Umbilical cord (tissue), 2 donors: ENCODE data around the gene OR2M4. TPM values are rescaled to one million over a fixed set of nuclear protein-coding genes. Genes with fewer than 3 reads are reported as not detected.
"Not testable (repeated sequence)": the region's sequence is repeated elsewhere in the genome, so short reads cannot be mapped to it uniquely, and the experiment has no call there.

Experiments used
- DNase-seq: peaks from one replicate; pipeline ENCODE4 v3.0.0-alpha.2; 2015; ENCODE audit warnings: low spot score
- total RNA-seq: library from RNA; depleted of rRNA; stranded (reverse); fragments of >200 nt; gene quantifications from one replicate; pipeline ENCODE4 v1.2.3, GENCODE V29; 2014; ENCODE audit warnings: low replicate concordance; ENCODE audit not compliant: insufficient read depth

OR2M4 gene
- total RNA-seq: 5.5 TPM

DNA sequence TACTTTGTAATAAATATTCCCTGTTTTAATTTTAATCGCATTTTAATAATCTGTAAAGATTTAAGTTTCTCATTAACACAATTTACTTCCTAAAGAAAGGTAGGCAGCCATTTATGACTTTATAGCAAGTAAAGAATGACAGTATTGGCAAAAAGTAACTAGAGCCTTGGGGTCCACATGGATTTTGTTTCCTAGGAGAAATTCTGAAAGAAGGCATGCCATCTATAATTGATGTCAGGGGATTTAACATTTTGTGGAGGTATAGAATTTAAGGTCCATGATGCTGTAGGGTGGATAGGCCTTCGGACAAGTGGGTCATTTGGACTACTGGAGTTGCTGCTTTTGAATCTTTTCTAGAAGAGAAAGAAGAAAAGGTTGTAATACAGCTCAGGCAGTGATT, at the start of gene OR2M4:
TSS of gene OR2M4 (plus strand) at position 301 of the 400 bp plus-strand sequence. CDS start 7,512 bp downstream, outside the sequence.
- DNase-seq: no peak

- DNase-seq: no peak
Observed at GRCh38 chr1:248183996-248184395, 47.2 kb upstream of the OR2M4 start.

DNA sequence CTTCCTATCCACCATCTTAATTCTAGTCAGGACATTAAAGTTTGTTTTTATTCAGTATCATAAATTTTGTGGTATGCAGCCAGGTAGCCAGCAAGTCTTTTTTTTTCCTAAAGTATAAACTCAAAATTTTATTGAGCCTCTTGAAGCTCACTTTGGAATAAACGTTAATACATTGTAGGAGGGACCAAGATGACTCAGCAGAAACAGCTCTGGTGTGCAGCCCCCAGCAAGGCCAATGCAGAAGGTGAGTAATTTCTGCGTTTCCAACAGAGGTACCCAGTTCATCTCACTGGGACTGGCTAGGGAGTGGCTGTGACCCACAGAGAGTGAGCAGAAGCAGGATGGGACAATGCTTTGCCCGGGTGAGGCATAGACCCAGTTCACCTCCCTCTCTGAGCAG, 43.9 kb upstream of the OR2M4 start:
- DNase-seq: no peak

DNA sequence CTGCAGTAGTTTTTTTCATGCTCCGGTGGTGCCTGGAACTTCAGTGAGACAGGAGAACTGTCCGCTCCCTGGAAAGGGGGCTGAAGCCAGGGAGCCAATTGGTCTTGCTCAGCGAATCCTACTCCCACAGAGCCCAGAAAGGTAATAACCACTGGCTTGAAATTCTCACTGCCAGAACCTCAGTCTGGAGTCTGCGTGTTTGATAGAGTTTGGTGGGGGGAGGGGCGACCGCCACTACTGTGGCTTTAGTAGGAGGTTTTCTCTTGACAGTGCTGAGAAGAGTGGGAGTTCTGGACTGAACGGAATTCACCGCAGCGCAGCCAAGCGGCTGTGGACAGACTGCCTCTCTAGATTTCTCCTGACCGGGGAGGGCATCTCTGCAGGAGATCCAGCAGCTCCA, 42.2 kb upstream of the OR2M4 start:
- no peak for DNase-seq

- DNase-seq: no peak
Observed at GRCh38 chr1:248194117-248194516, 37.1 kb upstream of the OR2M4 start.

DNA sequence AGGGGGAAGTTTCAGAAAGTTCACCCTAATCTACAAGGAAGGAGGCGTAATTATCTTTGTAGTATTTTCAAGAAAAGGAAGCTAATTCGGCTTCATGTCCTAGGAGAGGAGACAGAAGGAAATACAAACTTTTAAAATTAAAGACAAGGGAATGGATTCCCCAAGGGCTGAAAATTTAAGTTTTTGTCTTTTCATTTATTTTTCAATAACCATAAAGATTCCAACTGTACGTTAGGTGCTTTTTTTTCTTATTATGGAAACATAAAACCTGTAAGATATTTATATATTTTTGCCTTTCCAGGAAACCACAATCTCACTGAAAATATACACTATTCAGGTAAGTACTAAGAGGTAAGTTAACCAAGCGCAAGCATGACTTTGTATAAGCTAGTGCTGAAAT, 34.3 kb upstream of the OR2M4 start, which contains the start of gene OR2M3:
TSS of gene OR2M3 (plus strand) at position 301 of the 400 bp plus-strand sequence. CDS start 5,803 bp downstream, outside the sequence.
- DNase-seq: no peak

- DNase-seq: no peak
Observed at GRCh38 chr1:248215880-248216279, 15.3 kb upstream of the OR2M4 start.

- no peak for DNase-seq
Observed at GRCh38 chr1:248225537-248225936, 5.7 kb upstream of the OR2M4 start.

DNA sequence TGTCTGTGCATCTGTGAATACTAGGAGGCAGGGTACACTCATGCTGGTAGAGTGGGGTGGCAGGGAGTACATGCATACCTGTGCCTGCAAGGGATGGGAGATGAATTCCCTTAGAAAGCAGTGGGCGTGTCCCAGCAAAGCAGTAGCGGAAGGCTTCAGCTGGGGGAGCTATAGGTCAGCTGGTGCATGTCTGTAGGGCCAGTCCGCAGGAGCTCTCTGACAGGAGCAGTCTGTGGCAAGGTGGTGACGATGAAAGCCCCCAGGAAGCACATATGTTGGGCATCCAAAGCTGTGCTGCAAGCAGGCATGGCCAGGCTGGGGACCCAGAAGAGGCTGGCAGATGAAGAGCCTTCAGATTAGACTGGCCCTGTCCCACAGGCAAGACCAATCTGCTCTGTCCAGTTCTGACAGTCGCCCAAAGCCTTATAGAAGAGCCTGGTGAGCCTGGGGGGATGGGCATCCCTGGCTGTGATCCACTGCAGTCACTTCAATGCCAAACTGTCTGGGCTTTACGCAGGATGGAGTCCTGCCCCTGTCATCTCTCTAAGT, 1.8 kb upstream of the OR2M4 start:
- no peak for DNase-seq

DNA sequence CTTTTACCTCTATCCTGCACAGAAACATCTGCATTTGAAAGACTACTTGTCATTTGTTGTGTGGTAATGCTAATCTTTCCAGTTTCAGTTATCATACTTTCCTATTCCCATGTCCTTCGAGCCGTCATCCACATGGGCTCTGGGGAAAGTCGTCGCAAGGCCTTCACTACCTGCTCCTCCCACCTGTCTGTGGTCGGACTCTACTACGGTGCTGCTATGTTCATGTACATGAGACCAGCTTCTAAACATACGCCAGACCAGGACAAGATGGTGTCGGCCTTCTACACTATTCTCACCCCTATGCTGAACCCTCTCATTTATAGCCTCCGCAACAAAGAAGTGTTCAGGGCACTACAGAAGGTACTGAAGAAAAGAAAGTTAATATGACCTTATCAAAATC, 8.3 kb downstream of the OR2M4 start:
- no peak for DNase-seq

DNA sequence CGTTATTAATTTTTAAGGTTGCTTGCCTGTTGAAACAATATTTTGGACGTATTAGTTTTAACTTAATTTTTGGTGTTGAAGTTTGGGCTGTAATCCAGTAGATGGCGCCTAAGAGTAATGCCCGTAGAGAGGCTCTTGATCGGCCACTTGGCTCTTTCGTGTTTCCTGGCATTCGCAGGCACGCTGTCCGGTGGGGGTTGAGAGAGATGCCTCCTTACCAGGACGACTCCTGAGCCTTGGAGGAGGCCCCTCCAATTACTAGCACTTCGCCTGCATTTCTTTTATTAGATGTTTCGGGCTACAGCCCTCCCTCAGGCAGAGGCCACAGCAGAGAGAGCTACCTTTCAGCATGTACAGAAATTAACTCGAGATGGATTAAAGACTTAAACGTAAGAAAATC, 12.0 kb downstream of the OR2M4 start:
- no peak for DNase-seq

GRCh38 chr1:248259309-248259708, 28.1 kb downstream of the OR2M4 start:
- DNase-seq: not testable (repeated sequence)

DNA sequence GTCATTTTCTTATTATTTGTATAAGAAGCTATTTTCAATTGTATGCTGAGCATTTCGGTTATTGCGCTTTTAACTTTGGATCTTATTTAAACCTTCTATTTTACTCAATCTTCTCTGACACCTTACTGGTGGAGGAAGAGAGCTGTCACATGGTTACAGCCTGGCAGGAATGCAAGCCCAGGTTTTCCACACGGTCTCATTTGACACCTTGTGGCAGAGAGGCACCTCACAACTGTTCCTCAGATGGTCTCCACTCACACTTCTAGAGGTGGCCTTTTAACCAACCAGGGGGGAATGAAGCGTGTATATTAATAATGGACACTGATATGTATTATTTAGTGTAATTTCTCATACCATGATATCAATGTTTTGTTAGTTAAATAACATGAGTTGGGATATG, 37.0 kb downstream of the OR2M4 start:
- no peak for DNase-seq

GRCh38 chr1:248273225-248273624, 42.0 kb downstream of the OR2M4 start:
- DNase-seq: not testable (repeated sequence)

DNA sequence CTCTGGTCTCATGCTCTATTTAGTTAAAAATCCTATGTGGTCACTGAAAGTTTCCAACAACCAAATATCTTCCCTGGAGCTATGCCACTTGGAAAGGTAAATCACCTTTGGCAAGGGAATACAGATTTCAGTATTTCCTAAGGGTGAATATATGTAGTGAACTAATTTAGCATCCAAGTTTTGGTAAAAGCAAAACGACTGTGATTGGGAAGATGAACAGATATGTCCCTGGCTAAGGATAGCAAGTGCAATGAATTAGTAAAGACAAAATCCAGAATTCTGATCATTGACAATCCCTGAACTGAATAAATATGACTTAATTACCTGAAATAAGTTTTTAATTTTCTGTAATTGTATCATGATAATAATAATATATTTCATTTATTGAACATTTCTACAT, 46.7 kb downstream of the OR2M4 start, which contains the start of gene OR2T33:
TSS of gene OR2T33 (minus strand) at position 101 of the 400 bp plus-strand sequence. CDS start 4,162 bp downstream, outside the sequence.
- DNase-seq: no peak

- DNase-seq: no peak
Observed at GRCh38 chr1:248288391-248288790, 57.2 kb downstream of the OR2M4 start.

Other genes starting within 250 kb of the OR2M4 start
- 3.4 TPM for gene OR2L5, start 217.8 kb upstream of the OR2M4 start, total RNA-seq
- gene OR2L2, start 201.3 kb upstream of the OR2M4 start, total RNA-seq: 8.9 TPM
- 3.6 TPM for gene OR2L3, start 184.6 kb upstream of the OR2M4 start, total RNA-seq
- gene OR2L13, start 136.2 kb upstream of the OR2M4 start, total RNA-seq: 3.1 TPM
- gene OR2M5, start 86.3 kb upstream of the OR2M4 start, total RNA-seq: 3.6 TPM
- 4.8 TPM for gene OR2M2, start 56.6 kb upstream of the OR2M4 start, total RNA-seq
- gene OR2M3, start 34.2 kb upstream of the OR2M4 start, total RNA-seq: 1.2 TPM
- gene OR2T33, start 46.6 kb downstream of the OR2M4 start, total RNA-seq: 2.6 TPM
- gene OR2T12, start 72.0 kb downstream of the OR2M4 start, total RNA-seq: 6.7 TPM
- gene OR2M7, start 93.2 kb downstream of the OR2M4 start, total RNA-seq: 3.4 TPM
- not detected for gene OR14C36, start 117.4 kb downstream of the OR2M4 start, total RNA-seq
- gene OR2T4, start 130.2 kb downstream of the OR2M4 start, total RNA-seq: not detected
- 1.9 TPM for gene OR2T6, start 144.3 kb downstream of the OR2M4 start, total RNA-seq
- 1.4 TPM for gene OR2T1, start 171.6 kb downstream of the OR2M4 start, total RNA-seq
- not detected for gene OR2T2, start 214.2 kb downstream of the OR2M4 start, total RNA-seq
- gene OR2T3, start 241.9 kb downstream of the OR2M4 start, total RNA-seq: not detected